Mesodermal cell (in vitro differentiated cells): Measurements from ENCODE around the gene FURIN. TPM values are rescaled to one million over a fixed set of nuclear protein-coding genes. Genes with fewer than 3 reads are reported as not detected.
"Not testable (repeated sequence)": the region's sequence is repeated elsewhere in the genome, so short reads cannot be mapped to it uniquely, and the experiment has no call there.

Experiments
- H3K27ac ChIP-seq: 2 replicates; pipeline ENCODE4 v1.7.0; 2013; ENCODE audit warnings: mild to moderate bottlenecking, low read depth, low read length, moderate library complexity; ENCODE audit not compliant: severe bottlenecking
- H3K36me3 ChIP-seq: 2 replicates; pipeline ENCODE4 v1.7.1; 2013; ENCODE audit warnings: mild to moderate bottlenecking, low read length, moderate library complexity; ENCODE audit not compliant: control insufficient read depth, insufficient read depth
- H3K4me1 ChIP-seq: one replicate; pipeline ENCODE4 v1.7.1; 2013; ENCODE audit warnings: mild to moderate bottlenecking, low read length; ENCODE audit not compliant: insufficient read depth, control insufficient read depth, poor library complexity, severe bottlenecking
- H3K4me3 ChIP-seq: 2 replicates; pipeline ENCODE4 v1.7.0; 2013; ENCODE audit warnings: low read length, control low read depth, mild to moderate bottlenecking; ENCODE audit not compliant: insufficient read depth, poor library complexity, severe bottlenecking; ENCODE audit errors: extremely low read depth
- H3K9me3 ChIP-seq: 2 replicates; pipeline ENCODE4 v1.7.1; 2013; ENCODE audit warnings: mild to moderate bottlenecking, low read length, moderate library complexity; ENCODE audit not compliant: control insufficient read depth
- WGBS, 2 experiments: methylation state at CpG; one replicate each; pipeline ENCODE4 v1.1.5; 2013; ENCODE audit warnings: missing lambda C conversion rate in 2 of 2; ENCODE audit not compliant: insufficient coverage in 2 of 2; 5-methylcytosine and 5-hydroxymethylcytosine counted together
- polyA plus RNA-seq, 2 experiments: library from polyadenylated mRNA; stranded (reverse); fragments of 50-300 nt; gene quantifications; one replicate each; pipeline ENCODE4 v1.2.3, GENCODE V29; 2013

Gene FURIN
- 200 TPM for polyA plus RNA-seq (2013, experiment 1 of 2)
- polyA plus RNA-seq (2013, experiment 2 of 2) = 168 TPM

- Histone ChIP-seq H3K27ac (peak within 1 kb of the TSS; percentile 94), H3K4me1 (peaks cover 35% of the 10 kb centered on the region), H3K4me3 (no peak within 1 kb of the TSS)
These were observed at the start of gene FURIN for GRCh38 chr15:90868261-90868689. Gene FURIN, plus strand, starts transcription at chr15:90868588. Its CDS starts 7,153 bp downstream, at chr15:90875741.

GRCh38 chr15:90819390-90819789, 49.0 kb upstream of the FURIN start:
- Histone ChIP-seq H3K27ac (no peak overlapping the region), H3K36me3 (peaks cover 9% of the 10 kb centered on the region)
- 97 to 100% methylated on average over 3 to 6 of the region's 6 CpGs for WGBS, 2 experiments

More at GRCh38 chr15:90868261-90868689, at the start of gene FURIN:
- Histone ChIP-seq H3K36me3 (no peaks in the 10 kb centered on the region), H3K9me3 (no peaks in the 10 kb centered on the region)
- 94 to 95% methylated on average over 5 of the region's 6 CpGs for WGBS, 2 experiments

GRCh38 chr15:90819850-90820249, 48.5 kb upstream of the FURIN start:
- H3K27ac ChIP-seq = no peak overlapping the region
- peaks cover 9% of the 10 kb centered on the region for H3K36me3 ChIP-seq
- no peak overlapping the region for H3K4me3 ChIP-seq
- H3K9me3 ChIP-seq = no peaks in the 10 kb centered on the region
- 94 to 95% methylated on average over 12 of the region's 12 CpGs for WGBS, 2 experiments
- H3K4me1 ChIP-seq = peaks cover 4% of the 10 kb centered on the region

More at GRCh38 chr15:90819390-90819789, 49.0 kb upstream of the FURIN start:
- Histone ChIP-seq H3K9me3 (no peaks in the 10 kb centered on the region), H3K4me1 (peaks cover 9% of the 10 kb centered on the region), H3K4me3 (no peak overlapping the region)

- Histone ChIP-seq H3K4me1 (no peaks in the 10 kb centered on the region), H3K4me3 (no peak overlapping the region), H3K36me3 (peaks cover 4% of the 10 kb centered on the region), H3K27ac (no peak overlapping the region), H3K9me3 (no peaks in the 10 kb centered on the region)
- 95 to 96% methylated on average over 7 of the region's 7 CpGs for WGBS, 2 experiments
These were observed 47.9 kb upstream of the FURIN start for GRCh38 chr15:90820481-90820880.

- no peak overlapping the region for H3K4me3 ChIP-seq
- no peak overlapping the region for H3K27ac ChIP-seq
- H3K9me3 ChIP-seq = no peaks in the 10 kb centered on the region
- H3K4me1 ChIP-seq = no peaks in the 10 kb centered on the region
- H3K36me3 ChIP-seq = no peaks in the 10 kb centered on the region
- 92 to 100% methylated on average over 5 to 7 of the region's 8 CpGs for WGBS, 2 experiments
These were observed 46.0 kb upstream of the FURIN start for GRCh38 chr15:90822204-90822955.

GRCh38 chr15:90823455-90823974, 44.9 kb upstream of the FURIN start:
- no peak overlapping the region for H3K27ac ChIP-seq
- no peaks in the 10 kb centered on the region for H3K4me1 ChIP-seq
- H3K36me3 ChIP-seq = no peaks in the 10 kb centered on the region
- H3K4me3 ChIP-seq = no peak overlapping the region
- 93 to 95% methylated on average over 7 of the region's 7 CpGs for WGBS, 2 experiments
- H3K9me3 ChIP-seq = no peaks in the 10 kb centered on the region

- not testable (repeated sequence) for H3K9me3 ChIP-seq, H3K4me1 ChIP-seq, H3K27ac ChIP-seq, H3K36me3 ChIP-seq, H3K4me3 ChIP-seq
- whole genome bisulfite sequencing, 2 experiments = 96 to 97% methylated on average over 23 to 33 of the region's 49 CpGs
These were observed 43.1 kb upstream of the FURIN start for GRCh38 chr15:90825115-90825899.

GRCh38 chr15:90826206-90826885, 42.0 kb upstream of the FURIN start:
- H3K27ac ChIP-seq, H3K4me3 ChIP-seq, H3K9me3 ChIP-seq, H3K36me3 ChIP-seq, H3K4me1 ChIP-seq: not testable (repeated sequence)
- WGBS, 2 experiments = 91 to 94% methylated on average over 23 of the region's 26 CpGs

- no peaks in the 10 kb centered on the region for H3K4me1 ChIP-seq
- no peak overlapping the region for H3K27ac ChIP-seq
- no peak overlapping the region for H3K4me3 ChIP-seq
- H3K9me3 ChIP-seq = no peaks in the 10 kb centered on the region
- H3K36me3 ChIP-seq = no peaks in the 10 kb centered on the region
- WGBS, 2 experiments = 94 to 97% methylated on average over 11 to 20 of the region's 20 CpGs
These were observed 41.4 kb upstream of the FURIN start for GRCh38 chr15:90826886-90827435.

GRCh38 chr15:90828111-90828510, 40.3 kb upstream of the FURIN start:
- no peak overlapping the region for H3K27ac ChIP-seq
- WGBS, 2 experiments = 80 to 88% methylated on average over 6 to 12 of the region's 12 CpGs
- H3K9me3 ChIP-seq = no peaks in the 10 kb centered on the region
- no peaks in the 10 kb centered on the region for H3K4me1 ChIP-seq
- no peak overlapping the region for H3K4me3 ChIP-seq
- no peaks in the 10 kb centered on the region for H3K36me3 ChIP-seq
